K562 (cell line): ENCODE measurements around the gene ING5. TPM values are rescaled to one million over a fixed set of nuclear protein-coding genes. Genes with fewer than 3 reads are reported as not detected.

Source experiments
- ATAC-seq: fragments of 200-7000 bp; cut with Tn5 transposase; 3 replicates; pipeline ENCODE4 v1.9.1; 2020; ENCODE audit warnings: moderate library complexity
- BruUV-seq: library from RNA; stranded (reverse); fragments of 400-500 nt; replicated peaks from 2 replicates; lab custom pipeline; 2021; lab: Mats Ljungman, UMichigan
- CTCF ChIA-PET: fragments of 300-600 bp; formaldehyde crosslinking; extraction: SDS; loops from one replicate; lab custom pipeline; 2021; ENCODE audit warnings: low intra/inter-chr PET ratio; lab: Yijun Ruan, JAX
- POLR2A ChIA-PET: fragments of 300-600, 350-650 bp; sonication (Branson Sonifier 250); formaldehyde crosslinking; extraction: SDS; loops from one replicate; lab custom pipeline; 2021; ENCODE audit warnings: antibody characterized with exemption, inconsistent platforms; lab: Yijun Ruan, JAX
- DNase-seq, 4 experiments: peaks; one replicate each; pipeline versions ENCODE4 v3.0.0 to v3.0.0-alpha.2; 2011 to 2018; ENCODE audit warnings: low spot score in 3 of 4, mixed read lengths in 3 of 4; ENCODE audit errors: extremely low read depth in 1 of 4
- FAIRE-seq: peaks from 2 replicates; lab custom pipeline; 2011; peaks lifted over from hg19 to GRCh38; lab: Jason Lieb, UNC
- H2AFZ ChIP-seq: 2 replicates; pipeline ENCODE4 v1.6.0; 2011; ENCODE audit warnings: low read depth, low read length, control low read depth, inconsistent platforms
- H3K27ac ChIP-seq: fragments of 200-600 bp; 3 replicates; pipeline ENCODE4 v1.8.0; 2011; ENCODE audit warnings: low read depth, mild to moderate bottlenecking, control low read depth, inconsistent platforms, low read length, moderate library complexity, mixed read lengths; ENCODE audit errors: extremely low read depth
- H3K27me3 ChIP-seq, 2 experiments: fragments of 300-600 bp in 1 of 2; 2 replicates in 1 of 2; 3 replicates in 1 of 2; pipeline versions ENCODE4 v1.6.0 to v1.8.0; 2011; ENCODE audit warnings: inconsistent platforms in 2 of 2, low read length in 2 of 2, mild to moderate bottlenecking in 1 of 2, mixed read lengths in 1 of 2, moderate library complexity in 1 of 2; ENCODE audit not compliant: control insufficient read depth in 2 of 2, insufficient read depth in 2 of 2
- H3K36me3 ChIP-seq: fragments of 300-600 bp; 3 replicates; pipeline ENCODE4 v1.8.0; 2011; ENCODE audit warnings: mild to moderate bottlenecking, low read length, inconsistent platforms; ENCODE audit not compliant: control insufficient read depth, insufficient read depth
- H3K4me1 ChIP-seq, 2 experiments: fragments of 200-600 bp in 1 of 2; replicated peaks in 1 of 2; 2 replicates in 1 of 2; 3 replicates in 1 of 2; pipeline versions ENCODE4 v1.5.1 to v1.8.0; 2011; ENCODE audit warnings: inconsistent platforms in 2 of 2, low read length in 2 of 2, mild to moderate bottlenecking in 1 of 2, mixed read lengths in 1 of 2, moderate library complexity in 1 of 2; ENCODE audit not compliant: control insufficient read depth in 2 of 2, insufficient read depth in 2 of 2
- H3K4me2 ChIP-seq: 2 replicates; pipeline ENCODE4 v1.6.1; 2011; ENCODE audit warnings: low read length, control low read depth, inconsistent platforms, mixed read lengths; ENCODE audit not compliant: insufficient read depth
- H3K4me3 ChIP-seq: fragments of 200-600 bp; sonication (generic), shearing (Covaris generic); 2 replicates; pipeline ENCODE4 v1.5.1; 2016; ENCODE audit warnings: control low read depth, inconsistent platforms
- H3K79me2 ChIP-seq: fragments of 200-600 bp; 3 replicates; pipeline ENCODE4 v1.8.0; 2011; ENCODE audit warnings: low read length, inconsistent platforms; ENCODE audit not compliant: control insufficient read depth, insufficient read depth
- H3K9ac ChIP-seq, 2 experiments: 2 replicates each; pipeline versions ENCODE4 v1.6.0 to v1.6.1; 2011; ENCODE audit warnings: low read depth in 2 of 2, low read length in 2 of 2, control low read depth in 1 of 2, inconsistent platforms in 1 of 2, mild to moderate bottlenecking in 1 of 2, mixed read lengths in 1 of 2; ENCODE audit not compliant: insufficient read depth in 1 of 2
- H3K9me1 ChIP-seq: one replicate; pipeline ENCODE4 v1.6.0; 2011; ENCODE audit warnings: inconsistent platforms, mild to moderate bottlenecking, low read length, moderate library complexity; ENCODE audit not compliant: control insufficient read depth, insufficient read depth
- H3K9me3 ChIP-seq: replicated peaks from 2 replicates; pipeline ENCODE4 v1.5.1; 2011; ENCODE audit warnings: low read depth, low read length, inconsistent platforms; ENCODE audit not compliant: control insufficient read depth, insufficient read depth
- H4K20me1 ChIP-seq: replicated peaks from 2 replicates; pipeline ENCODE4 v1.6.1; 2011; ENCODE audit warnings: low read length, inconsistent platforms, mixed read lengths; ENCODE audit not compliant: control insufficient read depth, insufficient read depth
- FOXM1 ChIP-seq, 2 experiments: fragments of 450-650 bp in 1 of 2; sonication (generic) in 1 of 2; formaldehyde crosslinking in 1 of 2; IDR thresholded peaks; 2 replicates each; pipeline versions ENCODE4 v1.6.1 to v1.9.0; 2017 to 2022; ENCODE audit warnings: low read depth in 2 of 2, mild to moderate bottlenecking in 2 of 2, missing genetic modification reagents in 1 of 2, moderate library complexity in 1 of 2
- NR2F6 ChIP-seq: fragments of 450-650 bp; formaldehyde crosslinking; IDR thresholded peaks from 2 replicates; pipeline ENCODE4 v1.4.0; 2020; ENCODE audit warnings: mild to moderate bottlenecking
- RAD51 ChIP-seq: fragments of 450-650 bp; IDR thresholded peaks from 2 replicates; pipeline ENCODE4 v1.7.1; 2016; ENCODE audit warnings: low read depth, mild to moderate bottlenecking, borderline replicate concordance
- STAG1 ChIP-seq: sonication (generic); formaldehyde crosslinking; IDR thresholded peaks from 2 replicates; pipeline ENCODE4 v1.5.0; 2020; ENCODE audit warnings: missing genetic modification reagents, borderline replicate concordance
- ZC3H8 ChIP-seq: fragments of 450-650 bp; IDR thresholded peaks from 2 replicates; pipeline ENCODE4 v1.6.1; 2017
- ZNF146 ChIP-seq: IDR thresholded peaks from one replicate; pipeline ENCODE4 v1.6.1; 2018; ENCODE audit warnings: missing compliant biosample characterization; ENCODE audit not compliant: unreplicated experiment
- ZNF174 ChIP-seq: fragments of 250-450 bp; sonication (Bioruptor Pico); IDR thresholded peaks from 2 replicates; pipeline ENCODE4 v1.4.0; 2020; ENCODE audit warnings: mild to moderate bottlenecking
- ZNF583 ChIP-seq: fragments of 250-450 bp; sonication (Bioruptor Pico); IDR thresholded peaks from 2 replicates; pipeline ENCODE4 v1.4.0; 2020
- ZNF75A ChIP-seq: fragments of 450-650 bp; formaldehyde crosslinking; IDR thresholded peaks from 2 replicates; pipeline ENCODE4 v1.4.0; 2020; ENCODE audit warnings: mild to moderate bottlenecking
- WGBS: fragments of 100-300 bp; shearing (Covaris generic); methylation state at CpG from one replicate; pipeline ENCODE4 v1.1.6; 2016; ENCODE audit warnings: low coverage, mixed read lengths; ENCODE audit not compliant: insufficient coverage; ENCODE audit errors: missing lambda C conversion rate; 5-methylcytosine and 5-hydroxymethylcytosine counted together
- in situ Hi-C: fragments of 300-500 bp; cut with MboI; formaldehyde crosslinking; loops from 4 replicates; pipeline ENCODE4 v1.15.0; 2018; ENCODE audit warnings: inconsistent platforms, mixed read lengths
- intact Hi-C: fragments of 100-400 bp; cut with micrococcal nuclease; formaldehyde crosslinking; loops from 2 replicates; pipeline ENCODE4 v1.14.2; 2022
- polyA plus RNA-seq, 8 experiments: library from polyadenylated mRNA; depleted of rRNA in 4 of 8; stranded (reverse) in 5 of 8; unstranded in 3 of 8; fragments of >200 nt; fragmentation: Nextera tagmentation in 2 of 8; fragmentation: Illumina TruSeq in 1 of 8; extraction: Ambion mirVana in 2 of 8; extraction: Trizol in 1 of 8; gene quantifications; 2 replicates each; pipeline versions ENCODE4 v1.2.1 to v1.2.3, GENCODE V29; 2011 to 2014; ENCODE audit warnings: inconsistent platforms in 1 of 8, missing spikeins in 1 of 8
- total RNA-seq, 7 experiments: library from RNA; depleted of rRNA in 6 of 7; stranded (reverse); fragments of >200 nt in 6 of 7; fragmentation: Illumina TruSeq in 2 of 7; extraction: Trizol in 2 of 7; gene quantifications; 2 replicates each; pipeline versions ENCODE4 v1.2.1 to v1.2.3, GENCODE V29; 2011 to 2021; ENCODE audit warnings: low replicate concordance in 1 of 7
- TF ChIP-seq, protein P1 (sequence below): fragments of 250-450 bp; sonication (Bioruptor Pico); IDR thresholded peaks from 2 replicates; pipeline ENCODE4 v1.4.0; 2020; ENCODE audit warnings: mild to moderate bottlenecking
- TF ChIP-seq, protein P2 (sequence below): fragments of 250-450 bp; sonication (Bioruptor Pico); IDR thresholded peaks from 2 replicates; pipeline ENCODE4 v1.5.0; 2020; ENCODE audit warnings: mild to moderate bottlenecking
- TF ChIP-seq, protein P3 (sequence below): fragments of 250-450 bp; sonication (Bioruptor Pico); IDR thresholded peaks from 2 replicates; pipeline ENCODE4 v1.4.0; 2020; ENCODE audit warnings: mild to moderate bottlenecking, moderate library complexity
- TF ChIP-seq, protein P4 (sequence below): fragments of 450-650 bp; IDR thresholded peaks from 2 replicates; pipeline ENCODE4 v1.6.1; 2016; ENCODE audit warnings: borderline replicate concordance
- TF ChIP-seq, protein P5 (sequence below): sonication (generic); formaldehyde crosslinking; IDR thresholded peaks from 2 replicates; pipeline ENCODE4 v1.8.0; 2022; ENCODE audit warnings: missing genetic modification reagents, mild to moderate bottlenecking, borderline replicate concordance

ING5 gene
- total and polyA plus RNA-seq, 9 of the 15 experiments (the other 6 are each of a cell fraction or from before 2014, with no cell fraction given): 10.4 to 53.3 (median 27.9) TPM

DNA sequence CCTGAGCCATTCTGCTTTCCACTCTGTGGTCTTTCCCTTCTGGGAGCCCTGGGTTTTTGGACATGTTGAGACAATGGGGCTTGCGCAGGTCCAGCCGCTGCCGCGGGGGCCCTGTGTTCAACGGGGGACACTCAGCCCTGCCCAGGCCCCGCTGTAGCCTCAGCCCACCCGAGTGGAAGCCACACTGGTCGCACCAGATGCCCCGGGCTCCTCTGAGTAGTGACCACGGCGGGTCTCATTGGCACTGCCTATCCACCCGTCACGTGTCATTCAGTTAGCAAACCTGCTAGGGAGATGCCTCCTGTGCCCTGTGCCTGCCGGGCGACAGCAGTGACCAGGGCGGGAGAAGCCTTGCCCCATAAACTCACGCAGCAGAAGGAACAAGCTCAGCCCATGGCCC, 51.7 kb downstream of the ING5 start:
- Histone ChIP-seq H3K27me3 (no peaks in the 10 kb centered on the region), H3K36me3 (peaks cover 61% of the 10 kb centered on the region; the same call in 2 of the 3 replicates), H3K9me3 (no peaks in the 10 kb centered on the region), H3K79me2 (no peaks in the 10 kb centered on the region), H3K4me1 (no peaks in the 10 kb centered on the region; a peak in 1 of 5 replicates), H3K4me2 (no peak overlapping the region), H4K20me1 (no peaks in the 10 kb centered on the region), H2AFZ (no peak overlapping the region), H3K9ac (no peak overlapping the region; a peak in 1 of 4 replicates), H3K4me3 (no peak overlapping the region), H3K9me1 (no peaks in the 10 kb centered on the region), H3K27ac (no peak overlapping the region)
- DNase-seq: no peak
- no peak for ATAC-seq
- FAIRE-seq: no peak
- BruUV-seq: no TSS peak
- in situ Hi-C loops: no loop called here
- POLR2A ChIA-PET: interaction anchor here (0.7 kb wide), 1 partner anchor 132 kb away, joined by 3 read pairs; no protein-coding TSS in a partner anchor
- CTCF ChIA-PET: no interaction called here
- intact Hi-C loops: no loop called here
- 100% methylated on average over 7 of the region's 17 CpGs for WGBS
- TF ChIP-seq, protein P1, sequence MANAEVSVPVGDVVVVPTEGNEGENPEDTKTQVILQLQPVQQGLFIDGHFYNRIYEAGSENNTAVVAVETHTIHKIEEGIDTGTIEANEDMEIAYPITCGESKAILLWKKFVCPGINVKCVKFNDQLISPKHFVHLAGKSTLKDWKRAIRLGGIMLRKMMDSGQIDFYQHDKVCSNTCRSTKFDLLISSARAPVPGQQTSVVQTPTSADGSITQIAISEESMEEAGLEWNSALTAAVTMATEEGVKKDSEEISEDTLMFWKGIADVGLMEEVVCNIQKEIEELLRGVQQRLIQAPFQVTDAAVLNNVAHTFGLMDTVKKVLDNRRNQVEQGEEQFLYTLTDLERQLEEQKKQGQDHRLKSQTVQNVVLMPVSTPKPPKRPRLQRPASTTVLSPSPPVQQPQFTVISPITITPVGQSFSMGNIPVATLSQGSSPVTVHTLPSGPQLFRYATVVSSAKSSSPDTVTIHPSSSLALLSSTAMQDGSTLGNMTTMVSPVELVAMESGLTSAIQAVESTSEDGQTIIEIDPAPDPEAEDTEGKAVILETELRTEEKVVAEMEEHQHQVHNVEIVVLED (CRISPR knock-in tag): no peak
- TF ChIP-seq STAG1 (CRISPR knock-in tag) (no peak), RAD51 (no peak), ZNF146 (CRISPR knock-in tag) (no peak), FOXM1 (IDR thresholded peaks at IDR 0.05; ENCODE audit: low read depth) (no peak), FOXM1 (CRISPR knock-in tag; IDR thresholded peaks at IDR 0.05; ENCODE audit: low read depth) (no peak), NR2F6 (no peak), ZNF75A (CRISPR knock-in tag) (no peak), ZC3H8 (no peak), ZNF174 (CRISPR knock-in tag) (no peak), ZNF583 (CRISPR knock-in tag) (no peak)
- TF ChIP-seq, protein P2, sequence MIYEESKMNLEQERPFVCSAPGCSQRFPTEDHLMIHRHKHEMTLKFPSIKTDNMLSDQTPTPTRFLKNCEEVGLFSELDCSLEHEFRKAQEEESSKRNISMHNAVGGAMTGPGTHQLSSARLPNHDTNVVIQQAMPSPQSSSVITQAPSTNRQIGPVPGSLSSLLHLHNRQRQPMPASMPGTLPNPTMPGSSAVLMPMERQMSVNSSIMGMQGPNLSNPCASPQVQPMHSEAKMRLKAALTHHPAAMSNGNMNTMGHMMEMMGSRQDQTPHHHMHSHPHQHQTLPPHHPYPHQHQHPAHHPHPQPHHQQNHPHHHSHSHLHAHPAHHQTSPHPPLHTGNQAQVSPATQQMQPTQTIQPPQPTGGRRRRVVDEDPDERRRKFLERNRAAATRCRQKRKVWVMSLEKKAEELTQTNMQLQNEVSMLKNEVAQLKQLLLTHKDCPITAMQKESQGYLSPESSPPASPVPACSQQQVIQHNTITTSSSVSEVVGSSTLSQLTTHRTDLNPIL: no peak
- TF ChIP-seq, protein P3, sequence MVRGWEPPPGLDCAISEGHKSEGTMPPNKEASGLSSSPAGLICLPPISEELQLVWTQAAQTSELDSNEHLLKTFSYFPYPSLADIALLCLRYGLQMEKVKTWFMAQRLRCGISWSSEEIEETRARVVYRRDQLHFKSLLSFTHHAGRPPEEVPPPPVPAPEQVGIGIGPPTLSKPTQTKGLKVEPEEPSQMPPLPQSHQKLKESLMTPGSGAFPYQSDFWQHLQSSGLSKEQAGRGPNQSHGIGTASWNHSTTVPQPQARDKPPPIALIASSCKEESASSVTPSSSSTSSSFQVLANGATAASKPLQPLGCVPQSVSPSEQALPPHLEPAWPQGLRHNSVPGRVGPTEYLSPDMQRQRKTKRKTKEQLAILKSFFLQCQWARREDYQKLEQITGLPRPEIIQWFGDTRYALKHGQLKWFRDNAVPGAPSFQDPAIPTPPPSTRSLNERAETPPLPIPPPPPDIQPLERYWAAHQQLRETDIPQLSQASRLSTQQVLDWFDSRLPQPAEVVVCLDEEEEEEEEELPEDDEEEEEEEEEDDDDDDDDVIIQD (CRISPR knock-in tag): no peak
- TF ChIP-seq, protein P4, sequence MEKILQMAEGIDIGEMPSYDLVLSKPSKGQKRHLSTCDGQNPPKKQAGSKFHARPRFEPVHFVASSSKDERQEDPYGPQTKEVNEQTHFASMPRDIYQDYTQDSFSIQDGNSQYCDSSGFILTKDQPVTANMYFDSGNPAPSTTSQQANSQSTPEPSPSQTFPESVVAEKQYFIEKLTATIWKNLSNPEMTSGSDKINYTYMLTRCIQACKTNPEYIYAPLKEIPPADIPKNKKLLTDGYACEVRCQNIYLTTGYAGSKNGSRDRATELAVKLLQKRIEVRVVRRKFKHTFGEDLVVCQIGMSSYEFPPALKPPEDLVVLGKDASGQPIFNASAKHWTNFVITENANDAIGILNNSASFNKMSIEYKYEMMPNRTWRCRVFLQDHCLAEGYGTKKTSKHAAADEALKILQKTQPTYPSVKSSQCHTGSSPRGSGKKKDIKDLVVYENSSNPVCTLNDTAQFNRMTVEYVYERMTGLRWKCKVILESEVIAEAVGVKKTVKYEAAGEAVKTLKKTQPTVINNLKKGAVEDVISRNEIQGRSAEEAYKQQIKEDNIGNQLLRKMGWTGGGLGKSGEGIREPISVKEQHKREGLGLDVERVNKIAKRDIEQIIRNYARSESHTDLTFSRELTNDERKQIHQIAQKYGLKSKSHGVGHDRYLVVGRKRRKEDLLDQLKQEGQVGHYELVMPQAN: no peak
- TF ChIP-seq, protein P5, sequence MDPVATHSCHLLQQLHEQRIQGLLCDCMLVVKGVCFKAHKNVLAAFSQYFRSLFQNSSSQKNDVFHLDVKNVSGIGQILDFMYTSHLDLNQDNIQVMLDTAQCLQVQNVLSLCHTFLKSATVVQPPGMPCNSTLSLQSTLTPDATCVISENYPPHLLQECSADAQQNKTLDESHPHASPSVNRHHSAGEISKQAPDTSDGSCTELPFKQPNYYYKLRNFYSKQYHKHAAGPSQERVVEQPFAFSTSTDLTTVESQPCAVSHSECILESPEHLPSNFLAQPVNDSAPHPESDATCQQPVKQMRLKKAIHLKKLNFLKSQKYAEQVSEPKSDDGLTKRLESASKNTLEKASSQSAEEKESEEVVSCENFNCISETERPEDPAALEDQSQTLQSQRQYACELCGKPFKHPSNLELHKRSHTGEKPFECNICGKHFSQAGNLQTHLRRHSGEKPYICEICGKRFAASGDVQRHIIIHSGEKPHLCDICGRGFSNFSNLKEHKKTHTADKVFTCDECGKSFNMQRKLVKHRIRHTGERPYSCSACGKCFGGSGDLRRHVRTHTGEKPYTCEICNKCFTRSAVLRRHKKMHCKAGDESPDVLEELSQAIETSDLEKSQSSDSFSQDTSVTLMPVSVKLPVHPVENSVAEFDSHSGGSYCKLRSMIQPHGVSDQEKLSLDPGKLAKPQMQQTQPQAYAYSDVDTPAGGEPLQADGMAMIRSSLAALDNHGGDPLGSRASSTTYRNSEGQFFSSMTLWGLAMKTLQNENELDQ: no peak
